Dermis blood vessel endothelial cell (primary cell): Measurements from ENCODE around the gene CCDC33. TPM values are rescaled to one million over a fixed set of nuclear protein-coding genes. Genes with fewer than 3 reads are reported as not detected.
"Not testable (repeated sequence)": the region's sequence is repeated elsewhere in the genome, so short reads cannot be mapped to it uniquely, and the experiment has no call there.

Experiments
- DNase-seq: peaks from one replicate; pipeline ENCODE4 v3.0.0; 2010
- total RNA-seq: library from RNA; depleted of rRNA; stranded (reverse); fragments of >200 nt; gene quantifications from 2 replicates; pipeline ENCODE4 v1.2.3, GENCODE V29; 2014

The CCDC33 gene
- total RNA-seq, 1 donor from 2014 or later: not detected

- DNase-seq: no peak
Observed at GRCh38 chr15:74338676-74339075, 102.5 kb downstream of the CCDC33 start.

GRCh38 chr15:74339371-74339770, 103.2 kb downstream of the CCDC33 start:
- DNase-seq: no peak

GRCh38 chr15:74340150-74340549, 104.0 kb downstream of the CCDC33 start:
- no peak for DNase-seq

GRCh38 chr15:74343127-74343796, 107.1 kb downstream of the CCDC33 start:
- DNase-seq: no peak

- no peak for DNase-seq
Observed at GRCh38 chr15:74343797-74344127, 107.6 kb downstream of the CCDC33 start.

- peak; percentile 46 for DNase-seq
Observed at GRCh38 chr15:74345051-74345450, 108.9 kb downstream of the CCDC33 start.

- no peak for DNase-seq
Observed at GRCh38 chr15:74347757-74348250, 111.7 kb downstream of the CCDC33 start.

GRCh38 chr15:74349241-74349778, 113.2 kb downstream of the CCDC33 start:
- no peak for DNase-seq

- no peak for DNase-seq
Observed at GRCh38 chr15:74350295-74351275, 114.5 kb downstream of the CCDC33 start.

GRCh38 chr15:74351670-74352069, 115.5 kb downstream of the CCDC33 start:
- DNase-seq: no peak

- no peak for DNase-seq
Observed at GRCh38 chr15:74352393-74352910, 116.3 kb downstream of the CCDC33 start.

- not testable (repeated sequence) for DNase-seq
Observed at GRCh38 chr15:74353992-74354391, 117.9 kb downstream of the CCDC33 start.

GRCh38 chr15:74356050-74356449, 119.9 kb downstream of the CCDC33 start:
- not testable (repeated sequence) for DNase-seq

GRCh38 chr15:74357514-74357913, 121.4 kb downstream of the CCDC33 start:
- DNase-seq: not testable (repeated sequence)

- DNase-seq: not testable (repeated sequence)
Observed at GRCh38 chr15:74359376-74359775, 123.2 kb downstream of the CCDC33 start.

GRCh38 chr15:74360855-74361254, 124.7 kb downstream of the CCDC33 start:
- DNase-seq: not testable (repeated sequence)

GRCh38 chr15:74362482-74362881, 126.4 kb downstream of the CCDC33 start:
- no peak for DNase-seq

- DNase-seq: no peak
Observed at GRCh38 chr15:74364936-74365597, 128.9 kb downstream of the CCDC33 start.

- DNase-seq: peak; percentile 72
Observed at GRCh38 chr15:74365598-74366445, 129.7 kb downstream of the CCDC33 start.

- DNase-seq: no peak
Observed at GRCh38 chr15:74367296-74367854, 131.2 kb downstream of the CCDC33 start, which contains the start of gene CYP11A1. Gene CYP11A1 (minus strand): TSS chr15:74367646. CDS start chr15:74367585, 61 bp downstream.

- DNase-seq: no peak
Observed at GRCh38 chr15:74368121-74368520, 132.0 kb downstream of the CCDC33 start.
